Peyer's patch (tissue), 4 donors: Measurements from ENCODE around the gene HDGFL2. TPM values are rescaled to one million over a fixed set of nuclear protein-coding genes. Genes with fewer than 3 reads are reported as not detected.

Source experiments
- DNase-seq, 3 donors: peaks; one replicate each; pipeline ENCODE4 v3.0.0-alpha.2; 2017 to 2019
- H3K27ac ChIP-seq, 4 donors: fragments of 200-600 bp; sonication (generic); one replicate each; pipeline ENCODE4 v1.5.1; 2016 to 2019
- H3K27me3 ChIP-seq, 2 donors: fragments of 200-600 bp; sonication (generic); one replicate each; pipeline ENCODE4 v1.5.1; 2019
- H3K36me3 ChIP-seq, 3 donors: fragments of 200-600 bp; sonication (generic); one replicate each; pipeline ENCODE4 v1.5.1; 2016 to 2019
- H3K4me1 ChIP-seq, 4 donors: fragments of 200-600 bp; sonication (generic); one replicate each; pipeline ENCODE4 v1.5.1; 2016 to 2019
- H3K4me3 ChIP-seq, 4 donors: fragments of 200-600 bp; sonication (generic); 1 replicate in 3 of 4; 2 replicates in 1 of 4; pipeline ENCODE4 v1.5.1; 2016 to 2019; ENCODE audit warnings: mild to moderate bottlenecking in 1 of 4
- H3K9me3 ChIP-seq, 4 donors: fragments of 200-600 bp; sonication (generic); one replicate each; pipeline ENCODE4 v1.5.1; 2016 to 2019; ENCODE audit warnings: mild to moderate bottlenecking in 1 of 4
- CTCF ChIP-seq, 6 experiments: fragments of 450-650 bp in 4 of 6; fragments of 200-600 bp in 2 of 6; sonication (generic) in 1 of 6; IDR thresholded peaks; one replicate each; pipeline ENCODE4 v1.5.1; 2017 to 2019; ENCODE audit warnings: antibody characterized with exemption in 6 of 6, mild to moderate bottlenecking in 3 of 6, moderate library complexity in 1 of 6
- POLR2A ChIP-seq, 2 donors: fragments of 450-650 bp; IDR thresholded peaks; one replicate each; pipeline ENCODE4 v1.5.1; 2017; ENCODE audit warnings: antibody characterized with exemption in 2 of 2, mild to moderate bottlenecking in 2 of 2, moderate library complexity in 2 of 2
- total RNA-seq, 4 donors: library from RNA; depleted of rRNA; stranded (reverse); fragments of >200 nt; gene quantifications; one replicate each; pipeline ENCODE4 v1.1.0, GENCODE V29; 2016

Gene HDGFL2
- total RNA-seq, 4 donors from 2014 or later, result 20.5 to 73.4 (median 28.6) TPM

DNA sequence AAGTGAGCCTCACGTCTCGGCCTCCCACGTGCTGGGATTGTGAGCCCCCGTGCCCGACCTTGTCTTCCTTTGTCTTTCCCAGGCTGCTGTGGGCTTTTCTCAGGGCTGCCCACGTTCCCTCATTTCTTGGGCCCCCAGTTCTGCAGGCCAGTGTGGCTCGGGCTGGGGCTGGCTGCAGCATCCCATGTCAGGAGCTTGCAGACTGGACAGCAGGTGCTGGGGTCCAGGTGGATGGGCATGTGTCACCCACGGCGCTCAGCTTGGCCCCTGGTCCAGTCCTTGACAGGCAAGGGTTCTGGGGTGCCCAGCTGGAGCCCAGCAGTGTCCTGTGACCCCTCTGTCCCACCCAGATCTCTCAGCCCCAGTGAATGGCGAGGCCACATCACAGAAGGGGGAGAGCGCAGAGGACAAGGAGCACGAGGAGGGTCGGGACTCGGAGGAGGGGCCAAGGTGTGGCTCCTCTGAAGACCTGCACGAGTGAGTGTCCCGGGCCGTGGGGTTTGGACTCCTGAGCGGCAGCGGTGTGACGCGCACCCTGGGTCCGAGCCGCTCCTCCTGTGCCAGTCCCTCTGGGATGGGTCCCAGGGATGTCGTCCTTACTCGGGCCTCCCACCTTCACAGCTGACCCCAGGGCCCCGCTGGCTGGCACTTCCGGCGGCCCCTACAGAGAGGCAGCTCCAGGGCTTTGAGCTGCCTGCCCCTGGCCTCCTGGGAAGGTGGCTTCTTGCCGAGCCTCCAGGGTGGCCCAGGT is 28.9 kb downstream of the HDGFL2 start:
- Histone ChIP-seq H3K27ac (no peak overlapping the region), H3K4me3 (no peak overlapping the region), H3K27me3 (no peaks in the 10 kb centered on the region), H3K9me3 (no peaks in the 10 kb centered on the region), H3K4me1 (no peaks in the 10 kb centered on the region), H3K36me3 (peaks cover 0 to 70% (median 0%) of the 10 kb centered on the region in 3 donors)
- DNase-seq, result no peak
- TF ChIP-seq CTCF (IDR thresholded peaks at IDR 0.05) (no peak), POLR2A (IDR thresholded peaks at IDR 0.05) (no peak)

- TF ChIP-seq POLR2A (IDR thresholded peaks at IDR 0.05) (no peak), CTCF (IDR thresholded peaks at IDR 0.05) (no peak)
- Histone ChIP-seq H3K27ac (no peak overlapping the region), H3K36me3 (peaks cover 0 to 63% (median 0%) of the 10 kb centered on the region in 3 donors), H3K9me3 (no peaks in the 10 kb centered on the region), H3K4me3 (no peak overlapping the region), H3K27me3 (no peaks in the 10 kb centered on the region), H3K4me1 (no peaks in the 10 kb centered on the region)
- DNase-seq, result no peak
Observed at GRCh38 chr19:4501691-4502090, 29.6 kb downstream of the HDGFL2 start.

DNA sequence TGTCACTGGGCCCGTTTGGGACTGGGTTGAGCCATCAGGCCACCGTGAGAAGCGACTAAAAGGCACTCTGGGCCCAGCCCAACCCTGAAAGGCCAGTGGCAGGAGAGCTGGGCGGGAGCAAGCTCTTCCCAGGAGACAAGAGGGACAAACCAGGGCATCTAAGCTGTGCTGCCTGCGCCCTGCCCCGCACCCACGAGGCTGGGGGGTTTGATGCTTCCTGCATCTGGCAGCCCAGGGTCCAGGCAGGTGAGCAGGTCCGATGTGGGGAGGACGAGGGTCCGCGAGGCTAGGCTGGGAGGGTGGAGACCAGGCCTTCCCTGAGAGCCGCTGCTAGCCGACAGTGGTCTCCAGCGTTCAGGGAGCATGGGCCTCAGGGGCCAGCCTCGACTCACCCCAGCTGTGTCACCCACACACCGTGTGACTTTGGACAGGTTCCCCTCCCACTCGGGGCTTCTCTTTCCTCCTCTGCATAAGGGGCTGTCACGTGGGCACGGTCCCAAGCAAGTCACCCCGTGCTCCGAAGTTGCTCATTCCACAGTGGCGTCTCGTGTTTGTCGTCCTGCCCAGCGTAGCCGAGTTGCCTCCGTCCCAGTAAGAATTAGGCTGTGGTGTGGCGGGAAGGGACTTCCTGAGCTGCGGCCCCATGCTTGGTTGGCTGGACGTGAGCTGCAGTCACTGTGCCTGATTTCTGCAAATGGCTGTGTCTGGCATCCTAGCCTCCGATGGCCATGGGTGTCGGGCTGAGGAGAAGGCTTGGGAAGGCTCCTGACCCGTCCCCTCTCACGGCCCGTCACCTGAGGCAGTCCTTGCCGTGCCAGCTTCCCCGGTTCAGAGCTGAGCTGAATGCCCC is 30.4 kb downstream of the HDGFL2 start:
- Histone ChIP-seq H3K36me3 (peaks cover 0 to 58% (median 0%) of the 10 kb centered on the region in 3 donors), H3K27ac (no peak overlapping the region), H3K4me3 (no peak overlapping the region), H3K4me1 (no peaks in the 10 kb centered on the region), H3K27me3 (no peaks in the 10 kb centered on the region), H3K9me3 (no peaks in the 10 kb centered on the region)
- no peak for TF ChIP-seq CTCF (IDR thresholded peaks at IDR 0.05)
- DNase-seq, result no peak

DNA sequence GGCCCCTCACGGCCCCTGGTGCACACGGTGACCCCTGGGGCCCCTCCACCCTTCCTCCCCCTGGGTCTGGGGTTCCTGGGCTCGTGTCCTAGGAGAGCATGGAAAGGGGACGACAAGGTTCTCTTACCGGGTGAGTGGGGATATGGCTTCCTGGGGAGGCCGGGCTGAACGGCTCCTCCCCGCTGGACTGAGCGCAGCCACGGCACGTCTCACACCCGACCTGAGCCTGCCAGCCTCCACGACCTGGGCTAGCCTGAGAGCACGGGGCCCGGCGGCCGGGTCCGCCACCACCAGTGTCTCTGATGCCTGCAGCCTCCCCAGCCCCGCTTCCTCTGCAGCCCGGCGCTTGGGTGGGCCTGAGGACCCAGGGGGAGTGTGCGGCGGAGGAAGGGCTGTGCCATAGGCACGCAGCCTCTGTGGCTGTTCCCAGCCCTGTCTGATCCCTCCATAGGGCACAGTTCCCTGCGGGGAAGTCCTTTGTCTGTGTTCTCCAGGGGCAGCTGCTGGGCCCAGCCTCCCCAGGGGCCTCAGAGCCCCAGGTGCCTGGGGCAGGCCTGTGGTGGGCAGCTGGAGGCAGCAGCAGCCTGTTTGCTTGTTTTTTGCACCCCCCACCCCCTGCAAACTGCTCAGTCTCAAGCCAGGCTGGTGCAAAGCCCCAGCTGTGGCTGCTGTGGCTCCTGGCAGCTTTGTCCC is 31.2 kb downstream of the HDGFL2 start:
- Histone ChIP-seq H3K4me3 (no peak overlapping the region), H3K27ac (no peak overlapping the region), H3K36me3 (peaks cover 0 to 50% (median 0%) of the 10 kb centered on the region in 3 donors), H3K9me3 (no peaks in the 10 kb centered on the region), H3K4me1 (no peaks in the 10 kb centered on the region), H3K27me3 (no peaks in the 10 kb centered on the region)
- TF ChIP-seq CTCF (IDR thresholded peaks at IDR 0.05), result no peak
- TF ChIP-seq POLR2A (IDR thresholded peaks at IDR 0.05), result no peak
- DNase-seq, result no peak

DNA sequence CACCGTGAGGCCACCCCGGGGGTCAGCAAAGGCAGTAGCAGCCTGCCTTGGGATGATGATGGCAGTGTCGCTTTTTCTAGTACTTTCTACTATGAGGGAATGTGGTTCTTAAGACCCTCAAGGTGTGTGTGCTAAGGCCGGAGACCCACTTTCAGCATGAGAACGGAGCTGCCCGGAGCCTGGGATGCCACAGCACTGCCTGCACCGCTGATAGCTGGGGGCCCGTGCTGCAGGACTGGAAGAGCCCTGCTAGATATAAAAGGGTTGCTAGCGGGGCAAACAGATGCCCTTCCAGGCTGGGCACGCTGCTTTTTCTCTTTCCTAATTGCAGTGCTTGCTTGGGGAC is 31.7 kb downstream of the HDGFL2 start:
- Histone ChIP-seq H3K4me1 (no peaks in the 10 kb centered on the region), H3K36me3 (peaks cover 0 to 45% (median 0%) of the 10 kb centered on the region in 3 donors), H3K27me3 (no peaks in the 10 kb centered on the region), H3K4me3 (no peak overlapping the region), H3K27ac (no peak overlapping the region), H3K9me3 (no peaks in the 10 kb centered on the region)
- no peak for DNase-seq
- no peak for TF ChIP-seq CTCF (IDR thresholded peaks at IDR 0.05)
